BE2C (cell line): ENCODE measurements around the gene ERCC8.
"Not testable (repeated sequence)": the region's sequence is repeated elsewhere in the genome, so short reads cannot be mapped to it uniquely, and the experiment has no call there.

Experiments
- DNase-seq: peaks from one replicate; pipeline ENCODE4 v3.0.0-alpha.2; 2020
- H3K27me3 ChIP-seq: fragments of 250-450 bp; sonication (Bioruptor Pico); 2 replicates; pipeline ENCODE4 v1.5.1; 2020; ENCODE audit warnings: mild to moderate bottlenecking
- H3K36me3 ChIP-seq: fragments of 250-450 bp; sonication (Bioruptor Pico); 2 replicates; pipeline ENCODE4 v1.5.1; 2020; ENCODE audit warnings: mild to moderate bottlenecking
- H3K4me1 ChIP-seq: fragments of 250-450 bp; sonication (Bioruptor Pico); 2 replicates; pipeline ENCODE4 v1.5.1; 2020
- H3K4me3 ChIP-seq: 2 replicates; pipeline ENCODE4 v1.5.1; 2011; ENCODE audit warnings: low read depth, low read length
- H3K9me3 ChIP-seq: fragments of 250-450 bp; sonication (Bioruptor Pico); 2 replicates; pipeline ENCODE4 v1.5.1; 2020
- TF ChIP-seq, protein P1 (sequence below): IDR thresholded peaks from 2 replicates; pipeline ENCODE4 v1.5.1; 2012; ENCODE audit warnings: mild to moderate bottlenecking, low read depth, low read length

ERCC8 gene

DNA sequence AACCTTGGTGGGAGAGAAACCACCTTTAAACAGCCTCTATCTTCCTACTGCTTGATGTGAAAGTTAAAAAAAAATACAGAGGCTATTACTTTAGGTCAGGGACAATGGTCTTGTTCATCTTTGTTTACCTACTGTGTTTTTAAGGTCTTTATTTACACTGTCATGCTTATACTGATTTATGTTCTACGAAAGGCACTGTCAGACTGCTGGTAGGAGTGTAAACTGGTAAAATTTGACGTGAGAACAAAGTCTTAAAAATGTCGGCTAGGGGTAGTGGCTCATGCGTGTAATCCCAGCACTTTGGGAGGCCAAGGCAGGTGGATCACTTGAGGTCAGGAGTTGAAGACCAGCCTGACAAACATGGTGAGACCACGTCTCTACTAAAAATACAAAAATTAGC lies 58.7 kb downstream of the ERCC8 start:
- DNase-seq = no peak
- peaks cover 3% of the 10 kb centered on the region; the same call in 1 of the 2 replicates for H3K36me3 ChIP-seq
- H3K9me3 ChIP-seq = no peaks in the 10 kb centered on the region
- TF ChIP-seq, protein P1, sequence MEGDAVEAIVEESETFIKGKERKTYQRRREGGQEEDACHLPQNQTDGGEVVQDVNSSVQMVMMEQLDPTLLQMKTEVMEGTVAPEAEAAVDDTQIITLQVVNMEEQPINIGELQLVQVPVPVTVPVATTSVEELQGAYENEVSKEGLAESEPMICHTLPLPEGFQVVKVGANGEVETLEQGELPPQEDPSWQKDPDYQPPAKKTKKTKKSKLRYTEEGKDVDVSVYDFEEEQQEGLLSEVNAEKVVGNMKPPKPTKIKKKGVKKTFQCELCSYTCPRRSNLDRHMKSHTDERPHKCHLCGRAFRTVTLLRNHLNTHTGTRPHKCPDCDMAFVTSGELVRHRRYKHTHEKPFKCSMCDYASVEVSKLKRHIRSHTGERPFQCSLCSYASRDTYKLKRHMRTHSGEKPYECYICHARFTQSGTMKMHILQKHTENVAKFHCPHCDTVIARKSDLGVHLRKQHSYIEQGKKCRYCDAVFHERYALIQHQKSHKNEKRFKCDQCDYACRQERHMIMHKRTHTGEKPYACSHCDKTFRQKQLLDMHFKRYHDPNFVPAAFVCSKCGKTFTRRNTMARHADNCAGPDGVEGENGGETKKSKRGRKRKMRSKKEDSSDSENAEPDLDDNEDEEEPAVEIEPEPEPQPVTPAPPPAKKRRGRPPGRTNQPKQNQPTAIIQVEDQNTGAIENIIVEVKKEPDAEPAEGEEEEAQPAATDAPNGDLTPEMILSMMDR = no peak
- no peaks in the 10 kb centered on the region for H3K4me1 ChIP-seq
- no peaks in the 10 kb centered on the region for H3K27me3 ChIP-seq
- no peak overlapping the region for H3K4me3 ChIP-seq

GRCh38 chr5:60883229-60883628 lies 61.6 kb downstream of the ERCC8 start:
- Histone ChIP-seq H3K27me3 (no peaks in the 10 kb centered on the region), H3K4me3 (no peak overlapping the region), H3K4me1 (no peaks in the 10 kb centered on the region), H3K36me3 (no peaks in the 10 kb centered on the region), H3K9me3 (no peaks in the 10 kb centered on the region)
- TF ChIP-seq, protein P1 = peak; percentile 46
- no peak for DNase-seq

- H3K9me3 ChIP-seq = no peaks in the 10 kb centered on the region; the same call in 1 of the 2 replicates
- no peak for DNase-seq
- H3K36me3 ChIP-seq = no peaks in the 10 kb centered on the region
- no peaks in the 10 kb centered on the region for H3K4me1 ChIP-seq
- TF ChIP-seq, protein P1 = no peak
- no peak overlapping the region for H3K4me3 ChIP-seq
- no peaks in the 10 kb centered on the region for H3K27me3 ChIP-seq
Measured at GRCh38 chr5:60872892-60873291, 72.0 kb downstream of the ERCC8 start.

DNA sequence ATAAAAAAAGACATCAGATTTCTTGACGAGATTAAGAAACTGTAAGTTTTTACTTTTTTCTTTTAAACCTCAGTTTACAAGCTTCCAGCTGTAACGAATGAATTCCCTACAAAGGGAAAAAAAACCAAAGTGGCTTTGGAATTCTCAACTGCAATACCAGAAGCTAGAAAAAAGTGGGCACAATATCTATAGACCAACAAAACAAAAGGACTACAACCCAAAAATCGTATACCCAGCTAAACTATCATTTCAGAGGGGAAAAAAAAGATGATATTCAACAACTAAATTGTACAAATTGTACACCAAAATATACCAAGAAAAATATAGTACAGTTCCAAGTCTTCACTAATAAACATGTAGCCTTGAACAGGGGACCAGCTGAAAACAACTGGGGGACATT lies 74.0 kb downstream of the ERCC8 start:
- no peaks in the 10 kb centered on the region for H3K27me3 ChIP-seq
- DNase-seq = no peak
- H3K4me1 ChIP-seq = no peaks in the 10 kb centered on the region
- H3K9me3 ChIP-seq = no peaks in the 10 kb centered on the region
- no peaks in the 10 kb centered on the region for H3K36me3 ChIP-seq
- TF ChIP-seq, protein P1 = no peak
- H3K4me3 ChIP-seq = no peak overlapping the region

GRCh38 chr5:60860572-60860971 lies 84.3 kb downstream of the ERCC8 start:
- DNase-seq, H3K27me3 ChIP-seq, H3K36me3 ChIP-seq, H3K4me1 ChIP-seq, H3K9me3 ChIP-seq, H3K4me3 ChIP-seq: not testable (repeated sequence)

- Histone ChIP-seq H3K4me1 (no peaks in the 10 kb centered on the region), H3K9me3 (no peaks in the 10 kb centered on the region), H3K4me3 (no peak overlapping the region), H3K27me3 (no peaks in the 10 kb centered on the region), H3K36me3 (no peaks in the 10 kb centered on the region)
- TF ChIP-seq, protein P1 = no peak
- DNase-seq = no peak
Measured at GRCh38 chr5:60856066-60856465, 88.8 kb downstream of the ERCC8 start.

DNA sequence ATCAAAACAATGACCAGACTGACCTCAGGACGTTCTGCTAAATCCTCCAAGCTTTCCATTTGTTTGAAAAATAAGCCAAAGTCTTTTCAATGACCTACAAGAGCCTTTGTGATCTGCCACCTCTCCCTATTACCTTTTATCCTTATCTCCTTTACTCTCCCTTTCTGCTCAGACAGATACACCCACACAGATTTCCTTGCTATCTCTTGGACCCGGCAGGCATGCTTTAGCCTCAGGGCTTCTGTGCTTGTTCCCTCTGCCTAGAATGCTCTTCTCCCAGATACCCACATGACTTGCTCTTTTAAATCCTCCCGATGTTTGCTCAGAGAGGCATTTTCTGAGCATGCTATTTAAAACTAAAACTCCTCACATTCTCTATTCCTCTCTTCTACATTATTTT lies 91.9 kb downstream of the ERCC8 start:
- DNase-seq = no peak
- H3K36me3 ChIP-seq = no peaks in the 10 kb centered on the region

More for the DNA sequence above, 91.9 kb downstream of the ERCC8 start:
- Histone ChIP-seq H3K27me3 (0 out of 2 replicates have a peak, but pooled peaks cover 3% of the 10 kb centered on the region), H3K9me3 (no peaks in the 10 kb centered on the region), H3K4me1 (no peaks in the 10 kb centered on the region), H3K4me3 (no peak overlapping the region)
- TF ChIP-seq, protein P1 = no peak
